ENCODE data around the gene THADA.

The THADA gene

GRCh38 chr2:43331422-43331821, 264.4 kb downstream of the THADA start:
- CTCF ChIA-PET, result interaction anchor here (1.1 to 6.6 kb wide), 2 partner anchors 14 to 38 kb away, joined by 3 to 43 read pairs; no protein-coding TSS in a partner anchor
- no peak for DNase-seq (ENCODE audit: extremely low spot score)
- POLR2A ChIA-PET, result no interaction called here
- TF ChIP-seq, protein P1, sequence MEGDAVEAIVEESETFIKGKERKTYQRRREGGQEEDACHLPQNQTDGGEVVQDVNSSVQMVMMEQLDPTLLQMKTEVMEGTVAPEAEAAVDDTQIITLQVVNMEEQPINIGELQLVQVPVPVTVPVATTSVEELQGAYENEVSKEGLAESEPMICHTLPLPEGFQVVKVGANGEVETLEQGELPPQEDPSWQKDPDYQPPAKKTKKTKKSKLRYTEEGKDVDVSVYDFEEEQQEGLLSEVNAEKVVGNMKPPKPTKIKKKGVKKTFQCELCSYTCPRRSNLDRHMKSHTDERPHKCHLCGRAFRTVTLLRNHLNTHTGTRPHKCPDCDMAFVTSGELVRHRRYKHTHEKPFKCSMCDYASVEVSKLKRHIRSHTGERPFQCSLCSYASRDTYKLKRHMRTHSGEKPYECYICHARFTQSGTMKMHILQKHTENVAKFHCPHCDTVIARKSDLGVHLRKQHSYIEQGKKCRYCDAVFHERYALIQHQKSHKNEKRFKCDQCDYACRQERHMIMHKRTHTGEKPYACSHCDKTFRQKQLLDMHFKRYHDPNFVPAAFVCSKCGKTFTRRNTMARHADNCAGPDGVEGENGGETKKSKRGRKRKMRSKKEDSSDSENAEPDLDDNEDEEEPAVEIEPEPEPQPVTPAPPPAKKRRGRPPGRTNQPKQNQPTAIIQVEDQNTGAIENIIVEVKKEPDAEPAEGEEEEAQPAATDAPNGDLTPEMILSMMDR (IDR thresholded peaks at IDR 0.05; ENCODE audit: control extremely low read depth, extremely low read depth, low read depth, missing control alignments), result no peak

DNA sequence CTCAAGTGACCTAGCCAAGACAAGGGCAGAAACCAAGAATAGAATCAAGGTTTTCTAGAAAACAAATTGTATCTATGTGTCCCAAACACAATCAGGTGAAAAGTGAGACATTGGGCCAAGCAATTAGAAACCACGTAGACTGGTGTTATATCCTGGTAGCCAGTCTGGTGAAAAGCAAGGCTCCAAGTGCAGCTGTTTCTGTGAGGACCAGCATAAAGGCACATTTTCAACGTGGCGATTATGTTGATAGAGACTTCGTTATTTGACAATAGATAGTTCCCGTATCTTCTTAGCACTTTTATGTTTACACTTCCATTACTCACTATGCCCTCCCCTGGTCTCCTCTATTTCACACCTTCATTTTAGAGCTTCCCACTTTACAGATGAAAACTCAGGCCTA, 266.2 kb downstream of the THADA start:
- CTCF ChIA-PET, result interaction anchor here (0.9 to 6.6 kb wide), 4 partner anchors 12 to 59 kb away, joined by 3 to 43 read pairs (median 4); no protein-coding TSS in a partner anchor
- POLR2A ChIA-PET, result no interaction called here
- DNase-seq (ENCODE audit: extremely low spot score), result no peak
- TF ChIP-seq, protein P1 (IDR thresholded peaks at IDR 0.05; ENCODE audit: control extremely low read depth, extremely low read depth, low read depth, missing control alignments), result no peak

- CTCF ChIA-PET, result interaction anchor here (0.9 to 6.6 kb wide), 6 partner anchors 11 to 155 kb away, joined by 3 to 43 read pairs (median 4); no protein-coding TSS in a partner anchor
- DNase-seq (ENCODE audit: extremely low spot score), result no peak
- POLR2A ChIA-PET, result no interaction called here
- TF ChIP-seq, protein P1 (IDR thresholded peaks at IDR 0.05; ENCODE audit: control extremely low read depth, extremely low read depth, low read depth, missing control alignments), result no peak
Observed at GRCh38 chr2:43328832-43329231, 267.0 kb downstream of the THADA start.

DNA sequence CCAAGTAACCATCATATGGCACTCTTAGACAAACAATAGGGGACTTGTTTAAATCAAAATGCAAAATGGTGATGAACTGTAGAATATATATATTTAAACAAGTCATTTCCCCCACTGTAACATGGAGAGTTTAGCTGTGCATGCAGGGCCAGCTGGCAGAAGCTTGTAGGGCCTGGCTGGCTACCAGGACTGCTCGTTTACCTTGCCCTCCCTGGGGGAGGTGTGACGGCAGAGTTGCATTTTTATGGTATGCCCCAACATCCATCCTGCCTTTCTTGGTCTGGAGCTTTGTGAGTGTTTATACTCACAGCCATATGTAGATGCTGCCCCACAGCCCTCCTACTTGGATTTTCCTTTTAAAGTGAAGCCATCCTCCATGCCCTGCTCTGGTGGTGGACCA, 267.7 kb downstream of the THADA start:
- ChIA-PET POLR2A (no interaction called here), CTCF (interaction anchor here (0.9 to 6.6 kb wide), 6 partner anchors 11 to 156 kb away, joined by 3 to 43 read pairs (median 4); no protein-coding TSS in a partner anchor)
- no peak for DNase-seq (ENCODE audit: extremely low spot score)
- TF ChIP-seq, protein P1 (IDR thresholded peaks at IDR 0.05; ENCODE audit: control extremely low read depth, extremely low read depth, low read depth, missing control alignments), result no peak

DNA sequence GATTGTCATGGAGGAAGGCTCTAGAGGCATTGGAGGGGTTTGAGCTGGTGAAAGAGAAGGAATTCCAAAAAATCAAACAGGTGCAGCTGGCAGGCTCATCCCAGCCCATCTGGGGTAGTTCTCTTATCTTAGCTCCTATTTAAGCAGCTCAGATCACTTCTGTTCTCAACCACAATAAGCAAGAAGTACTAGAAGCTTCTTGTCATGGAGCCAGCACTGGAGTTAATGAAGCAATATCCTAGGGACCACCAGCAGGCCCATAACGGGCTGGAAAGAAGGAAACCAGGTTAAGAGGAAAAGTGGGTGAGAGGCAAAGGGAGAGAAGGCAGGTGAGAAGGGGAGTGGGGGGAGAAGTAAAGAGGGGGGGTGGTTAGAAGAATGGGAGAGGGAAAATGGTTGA, 268.7 kb downstream of the THADA start:
- TF ChIP-seq, protein P1 (IDR thresholded peaks at IDR 0.05; ENCODE audit: control extremely low read depth, extremely low read depth, low read depth, missing control alignments), result no peak
- ChIA-PET CTCF (interaction anchor here (1.3 to 6.6 kb wide), 5 partner anchors 10 to 380 kb away, joined by 3 to 43 read pairs (median 5); no protein-coding TSS in a partner anchor), POLR2A (no interaction called here)
- DNase-seq (ENCODE audit: extremely low spot score), result no peak

GRCh38 chr2:43326101-43326825, 269.6 kb downstream of the THADA start:
- DNase-seq (ENCODE audit: extremely low spot score), result no peak
- TF ChIP-seq, protein P1 (IDR thresholded peaks at IDR 0.05; ENCODE audit: control extremely low read depth, extremely low read depth, low read depth, missing control alignments), result no peak
- ChIA-PET CTCF (interaction anchor here (1.3 to 6.6 kb wide), 4 partner anchors 9 to 379 kb away, joined by 3 to 43 read pairs (median 6); no protein-coding TSS in a partner anchor), POLR2A (interaction anchor here (0.6 kb wide), 1 partner anchor 24 kb away, joined by 5 read pairs; no protein-coding TSS in a partner anchor)
